IMR-90 (cell line): ENCODE data around the gene PRDM9. TPM values are rescaled to one million over a fixed set of nuclear protein-coding genes. Genes with fewer than 3 reads are reported as not detected.

Experiments used
- ATAC-seq: fragments of 200-7000 bp; cut with Tn5 transposase; 2 replicates; pipeline ENCODE4 v1.9.1; 2020; ENCODE audit warnings: low read depth, mild to moderate bottlenecking, moderate library complexity
- BruUV-seq: library from RNA; stranded (reverse); fragments of 400-500 nt; replicated peaks from 2 replicates; lab custom pipeline; 2021; lab: Mats Ljungman, UMichigan
- CTCF ChIA-PET: fragments of 300-600 bp; formaldehyde crosslinking; extraction: SDS; loops from one replicate; lab custom pipeline; 2021; ENCODE audit warnings: antibody characterized with exemption; lab: Yijun Ruan, JAX
- POLR2A ChIA-PET: fragments of 300-600 bp; sonication (Branson Sonifier 250); formaldehyde crosslinking; loops from one replicate; lab custom pipeline; 2022; ENCODE audit warnings: antibody characterized with exemption; ENCODE audit not compliant: unreplicated experiment; lab: Charles Lee
- DNase-seq: peaks from one replicate; pipeline ENCODE4 v3.0.0; 2013
- H2AFZ ChIP-seq: replicated peaks from 2 replicates; pipeline ENCODE3; 2013; ENCODE audit warnings: low read length, mild to moderate bottlenecking; ENCODE audit not compliant: poor library complexity
- H2AK5ac ChIP-seq: 2 replicates; pipeline ENCODE4 v1.6.1; 2013; ENCODE audit warnings: low read depth, low read length, inconsistent platforms
- H2AK9ac ChIP-seq: replicated peaks from 2 replicates; pipeline ENCODE3; 2013; ENCODE audit warnings: mild to moderate bottlenecking, low read depth, low read length, moderate library complexity; ENCODE audit not compliant: poor library complexity
- H2BK120ac ChIP-seq: 2 replicates; pipeline ENCODE4 v1.6.1; 2013; ENCODE audit warnings: low read depth, low read length, inconsistent platforms
- H2BK15ac ChIP-seq: 3 replicates; pipeline ENCODE4 v1.6.1; 2013; ENCODE audit warnings: low read depth, low read length, inconsistent platforms
- H2BK20ac ChIP-seq: 2 replicates; pipeline ENCODE4 v1.6.1; 2013; ENCODE audit warnings: low read depth, mild to moderate bottlenecking, inconsistent platforms, low read length, moderate library complexity
- H2BK5ac ChIP-seq: 2 replicates; pipeline ENCODE4 v1.6.1; 2013; ENCODE audit warnings: mild to moderate bottlenecking, low read depth, low read length, inconsistent platforms; ENCODE audit not compliant: poor library complexity, severe bottlenecking
- H3K14ac ChIP-seq: replicated peaks from 2 replicates; pipeline ENCODE4 v1.6.1; 2013; ENCODE audit warnings: low read depth, low read length, inconsistent platforms
- H3K18ac ChIP-seq: 2 replicates; pipeline ENCODE4 v1.6.1; 2013; ENCODE audit warnings: low read depth, low read length, control low read depth
- H3K23ac ChIP-seq: 2 replicates; pipeline ENCODE4 v1.6.1; 2013; ENCODE audit warnings: low read depth, low read length, inconsistent platforms
- H3K27ac ChIP-seq: 2 replicates; pipeline ENCODE4 v1.5.1; 2013; ENCODE audit warnings: mild to moderate bottlenecking, control low read depth, low read length; ENCODE audit not compliant: insufficient read depth
- H3K27me3 ChIP-seq: 2 replicates; pipeline ENCODE4 v1.6.1; 2013; ENCODE audit warnings: low read length; ENCODE audit not compliant: control insufficient read depth, insufficient read depth
- H3K36me3 ChIP-seq: 2 replicates; pipeline ENCODE4 v1.6.1; 2013; ENCODE audit warnings: low read length, mixed read lengths; ENCODE audit not compliant: control insufficient read depth, insufficient read depth
- H3K4ac ChIP-seq: 2 replicates; pipeline ENCODE4 v1.6.1; 2013; ENCODE audit warnings: low read depth, low read length, inconsistent platforms
- H3K4me1 ChIP-seq: 2 replicates; pipeline ENCODE4 v1.6.1; 2013; ENCODE audit warnings: low read length, mixed read lengths; ENCODE audit not compliant: control insufficient read depth, insufficient read depth
- H3K4me2 ChIP-seq: 2 replicates; pipeline ENCODE4 v1.6.1; 2013; ENCODE audit warnings: low read depth, mild to moderate bottlenecking, control low read depth, low read length, moderate library complexity
- H3K4me3 ChIP-seq: 2 replicates; pipeline ENCODE4 v1.5.1; 2013; ENCODE audit warnings: low read depth, mild to moderate bottlenecking, control low read depth, low read length, moderate library complexity; ENCODE audit not compliant: insufficient read depth
- H3K56ac ChIP-seq: 2 replicates; pipeline ENCODE4 v1.6.1; 2013; ENCODE audit warnings: low read length, inconsistent platforms; ENCODE audit not compliant: insufficient read depth; ENCODE audit errors: extremely low read depth
- H3K79me1 ChIP-seq, 2 experiments: 2 replicates each; pipeline ENCODE4 v1.6.1; 2013; ENCODE audit warnings: low read length in 2 of 2, inconsistent platforms in 1 of 2, low read depth in 1 of 2
- H3K9ac ChIP-seq: 2 replicates; pipeline ENCODE4 v1.6.1; 2013; ENCODE audit warnings: low read depth, low read length, control low read depth
- H3K9me1 ChIP-seq: 2 replicates; pipeline ENCODE4 v1.6.1; 2013; ENCODE audit warnings: low read length, inconsistent platforms; ENCODE audit not compliant: insufficient read depth
- H3K9me3 ChIP-seq: 2 replicates; pipeline ENCODE4 v1.6.1; 2013; ENCODE audit warnings: low read length; ENCODE audit not compliant: control insufficient read depth, insufficient read depth
- H4K20me1 ChIP-seq: 2 replicates; pipeline ENCODE4 v1.6.1; 2013; ENCODE audit warnings: low read length, inconsistent platforms; ENCODE audit not compliant: insufficient read depth
- H4K5ac ChIP-seq: 2 replicates; pipeline ENCODE4 v1.6.1; 2013; ENCODE audit warnings: mild to moderate bottlenecking, low read depth, low read length, control low read depth
- H4K8ac ChIP-seq, 2 experiments: 2 replicates each; pipeline ENCODE4 v1.6.1; 2013; ENCODE audit warnings: low read depth in 2 of 2, low read length in 2 of 2, control low read depth in 1 of 2, inconsistent platforms in 1 of 2
- H4K91ac ChIP-seq: 2 replicates; pipeline ENCODE4 v1.6.1; 2013; ENCODE audit warnings: low read depth, low read length, inconsistent platforms; ENCODE audit not compliant: insufficient read depth
- BHLHE40 ChIP-seq: fragments of 150-350 bp; IDR thresholded peaks from 2 replicates; pipeline ENCODE4 v1.6.1; 2016; ENCODE audit warnings: mild to moderate bottlenecking, low read depth, low read length
- CEBPB ChIP-seq: IDR thresholded peaks from 2 replicates; pipeline ENCODE4 v1.6.1; 2012; ENCODE audit warnings: low read depth, low read length, improper control_type of control experiment
- CHD1 ChIP-seq: IDR thresholded peaks from 2 replicates; pipeline ENCODE4 v1.6.1; 2012; ENCODE audit warnings: low read depth, low read length, improper control_type of control experiment
- MAZ ChIP-seq: IDR thresholded peaks from 2 replicates; pipeline ENCODE4 v1.6.1; 2012; ENCODE audit warnings: low read depth, mild to moderate bottlenecking, low read length, improper control_type of control experiment, moderate library complexity, borderline replicate concordance
- MXI1 ChIP-seq: IDR thresholded peaks from 2 replicates; pipeline ENCODE4 v1.6.1; 2012; ENCODE audit warnings: low read depth, mild to moderate bottlenecking, low read length, moderate library complexity, borderline replicate concordance
- NFE2L2 ChIP-seq: fragments of 150-350 bp; IDR thresholded peaks from 2 replicates; pipeline ENCODE4 v1.6.1; 2016; ENCODE audit warnings: low read depth, mild to moderate bottlenecking, low read length
- POLR2A ChIP-seq: IDR thresholded peaks from 2 replicates; pipeline ENCODE4 v1.6.1; 2012; ENCODE audit warnings: mild to moderate bottlenecking, low read depth, low read length
- RAD21 ChIP-seq: IDR thresholded peaks from 2 replicates; pipeline ENCODE4 v1.6.1; 2012; ENCODE audit warnings: low read length, improper control_type of control experiment
- RFX5 ChIP-seq: IDR thresholded peaks from 2 replicates; pipeline ENCODE4 v1.8.0; 2012; ENCODE audit warnings: low read depth, mild to moderate bottlenecking, low read length, moderate library complexity
- SMC3 ChIP-seq: fragments of 150-350 bp; IDR thresholded peaks from 2 replicates; pipeline ENCODE4 v1.6.1; 2016; ENCODE audit warnings: low read depth, mild to moderate bottlenecking, antibody characterized with exemption, low read length, moderate library complexity
- WGBS, 2 experiments: methylation state at CpG; one replicate each; pipeline versions ENCODE4 v1.1.5 to v1.1.7; 2013; ENCODE audit warnings: missing lambda C conversion rate in 2 of 2; ENCODE audit not compliant: insufficient read length in 1 of 2; ENCODE audit errors: extremely low coverage in 2 of 2; 5-methylcytosine and 5-hydroxymethylcytosine counted together
- dilution Hi-C: fragments of 300-500 bp; cut with HindIII; formaldehyde crosslinking; loops from one replicate; pipeline ENCODE4 v1.14.3; 2018; ENCODE audit warnings: low sequenced_read_pairs; ENCODE audit not compliant: unreplicated experiment
- in situ Hi-C: fragments of 300-500 bp; cut with MboI; formaldehyde crosslinking; loops from 3 replicates; pipeline ENCODE4 v1.14.3; 2019; ENCODE audit warnings: low sequenced_read_pairs, inconsistent platforms, mixed read lengths
- intact Hi-C: fragments of 100-400 bp; cut with micrococcal nuclease; formaldehyde crosslinking; loops from 2 replicates; pipeline ENCODE4 v1.10.0; 2022
- polyA plus RNA-seq, 3 experiments: library from polyadenylated mRNA; depleted of rRNA; stranded (reverse); fragments of >200 nt; gene quantifications; 2 replicates each; pipeline ENCODE4 v1.2.3, GENCODE V29; 2012; ENCODE audit warnings: low replicate concordance in 1 of 3
- total RNA-seq: library from RNA; depleted of rRNA; stranded (reverse); fragments of >200 nt; gene quantifications from 2 replicates; pipeline ENCODE4 v1.2.3, GENCODE V29; 2012
- TF ChIP-seq, protein P1 (sequence below): conservative IDR thresholded peaks from 2 replicates; pipeline ENCODE4 v1.5.1; 2012; ENCODE audit warnings: mild to moderate bottlenecking, low read depth, low read length, improper control_type of control experiment

PRDM9 gene
- total and polyA plus RNA-seq, 2 of the 4 experiments (the other 2 are of a cell fraction): not detected

DNA sequence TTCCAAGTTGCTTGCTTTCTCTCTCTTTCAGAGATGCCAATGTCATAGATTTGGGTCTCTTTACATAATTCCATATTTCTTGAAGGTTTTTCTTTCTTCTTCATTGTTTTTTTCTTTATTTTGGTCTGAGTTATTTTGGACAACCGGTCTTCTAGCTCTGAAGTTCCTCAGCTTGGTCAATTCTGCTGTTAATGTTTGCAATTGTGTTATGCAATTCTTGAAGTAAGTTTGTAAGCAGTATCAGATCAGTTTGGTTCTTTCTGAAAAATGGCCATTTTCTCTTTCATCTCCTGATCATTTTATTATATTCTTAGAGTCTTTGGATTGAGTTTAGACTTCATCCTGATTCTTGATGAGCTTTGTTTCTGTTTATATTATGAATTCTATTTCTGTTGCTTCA lies 16.4 kb upstream of the PRDM9 start:
- Histone ChIP-seq H3K4ac (no peak overlapping the region), H2BK15ac (no peak overlapping the region), H3K9me3 (peaks cover 15% of the 10 kb centered on the region), H3K56ac (no peak overlapping the region), H2BK120ac (no peak overlapping the region), H4K20me1 (no peaks in the 10 kb centered on the region), H2AK9ac (no peak overlapping the region), H4K8ac (no peak overlapping the region), H3K36me3 (no peaks in the 10 kb centered on the region), H4K91ac (no peak overlapping the region), H2BK5ac (no peak overlapping the region), H3K9me1 (no peaks in the 10 kb centered on the region), H3K4me3 (no peak overlapping the region), H3K27me3 (no peaks in the 10 kb centered on the region), H2AK5ac (no peak overlapping the region), H3K4me1 (no peaks in the 10 kb centered on the region), H3K79me1 (no peaks in the 10 kb centered on the region), H3K23ac (no peak overlapping the region), H4K5ac (no peak overlapping the region), H2AFZ (no peak overlapping the region), H3K9ac (no peak overlapping the region), H3K14ac (no peak overlapping the region), H3K4me2 (no peak overlapping the region), H3K18ac (no peak overlapping the region), H3K27ac (no peak overlapping the region), H2BK20ac (no peak overlapping the region)
- TF ChIP-seq SMC3 (no peak), CEBPB (no peak), CHD1 (no peak), POLR2A (no peak), NFE2L2 (no peak), RFX5 (no peak), MAZ (no peak), RAD21 (no peak), MXI1 (no peak), BHLHE40 (no peak)
- TF ChIP-seq, protein P1, sequence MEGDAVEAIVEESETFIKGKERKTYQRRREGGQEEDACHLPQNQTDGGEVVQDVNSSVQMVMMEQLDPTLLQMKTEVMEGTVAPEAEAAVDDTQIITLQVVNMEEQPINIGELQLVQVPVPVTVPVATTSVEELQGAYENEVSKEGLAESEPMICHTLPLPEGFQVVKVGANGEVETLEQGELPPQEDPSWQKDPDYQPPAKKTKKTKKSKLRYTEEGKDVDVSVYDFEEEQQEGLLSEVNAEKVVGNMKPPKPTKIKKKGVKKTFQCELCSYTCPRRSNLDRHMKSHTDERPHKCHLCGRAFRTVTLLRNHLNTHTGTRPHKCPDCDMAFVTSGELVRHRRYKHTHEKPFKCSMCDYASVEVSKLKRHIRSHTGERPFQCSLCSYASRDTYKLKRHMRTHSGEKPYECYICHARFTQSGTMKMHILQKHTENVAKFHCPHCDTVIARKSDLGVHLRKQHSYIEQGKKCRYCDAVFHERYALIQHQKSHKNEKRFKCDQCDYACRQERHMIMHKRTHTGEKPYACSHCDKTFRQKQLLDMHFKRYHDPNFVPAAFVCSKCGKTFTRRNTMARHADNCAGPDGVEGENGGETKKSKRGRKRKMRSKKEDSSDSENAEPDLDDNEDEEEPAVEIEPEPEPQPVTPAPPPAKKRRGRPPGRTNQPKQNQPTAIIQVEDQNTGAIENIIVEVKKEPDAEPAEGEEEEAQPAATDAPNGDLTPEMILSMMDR: no peak
- DNase-seq (no peak), ATAC-seq (no peak)
- intact Hi-C loops (no loop called here), in situ Hi-C loops (no loop called here), dilution Hi-C loops (no loop called here)
- no CpG with 5 or more reads among the region's 1 CpG for WGBS, 2 experiments
- no TSS peak for BruUV-seq
- ChIA-PET POLR2A (no interaction called here), CTCF (no interaction called here)
